DOHH2 (cell line): ENCODE results near the gene CRACR2A.

Experiments used
- H3F3A ChIP-seq: fragments of 200-600 bp; sonication (generic), shearing (Covaris generic); 2 replicates; pipeline ENCODE4 v1.6.0; 2016; ENCODE audit warnings: antibody characterized with exemption, mild to moderate bottlenecking; ENCODE audit not compliant: control insufficient read depth, insufficient read depth
- H3K27ac ChIP-seq: fragments of 200-600 bp; sonication (generic); 2 replicates; pipeline ENCODE4 v1.5.1; 2014; ENCODE audit warnings: low read depth, mild to moderate bottlenecking, low read length, moderate library complexity
- H3K27me3 ChIP-seq: fragments of 200-600 bp; sonication (generic); 2 replicates; pipeline ENCODE4 v1.6.1; 2014; ENCODE audit warnings: mild to moderate bottlenecking, low read length, mixed read lengths; ENCODE audit not compliant: control insufficient read depth
- H3K36me3 ChIP-seq: fragments of 200-600 bp; sonication (generic); 2 replicates; pipeline ENCODE4 v1.6.1; 2014; ENCODE audit warnings: mild to moderate bottlenecking, low read length, moderate library complexity, mixed read lengths; ENCODE audit not compliant: control insufficient read depth
- H3K4me1 ChIP-seq: fragments of 200-600 bp; sonication (generic); 2 replicates; pipeline ENCODE4 v1.6.1; 2014; ENCODE audit warnings: mild to moderate bottlenecking, low read length, mixed read lengths; ENCODE audit not compliant: control insufficient read depth
- H3K4me2 ChIP-seq: fragments of 200-600 bp; sonication (generic); 2 replicates; pipeline ENCODE4 v1.6.0; 2014; ENCODE audit warnings: mild to moderate bottlenecking, low read length, moderate library complexity
- H3K4me3 ChIP-seq: fragments of 200-600 bp; sonication (generic); 2 replicates; pipeline ENCODE4 v1.5.1; 2014; ENCODE audit warnings: mild to moderate bottlenecking, low read length, mixed read lengths
- H3K79me2 ChIP-seq: fragments of 200-600 bp; sonication (generic); 2 replicates; pipeline ENCODE4 v1.6.1; 2014; ENCODE audit warnings: mild to moderate bottlenecking, low read length, mixed read lengths; ENCODE audit not compliant: control insufficient read depth
- H3K9me2 ChIP-seq: fragments of 200-600 bp; sonication (generic); replicated peaks from 2 replicates; pipeline ENCODE4 v1.6.1; 2014; ENCODE audit warnings: mild to moderate bottlenecking, low read length, mixed read lengths; ENCODE audit not compliant: control insufficient read depth
- H3K9me3 ChIP-seq: fragments of 200-600 bp; sonication (generic); 2 replicates; pipeline ENCODE4 v1.6.1; 2014; ENCODE audit warnings: antibody characterized with exemption, low read length, mixed read lengths; ENCODE audit not compliant: control insufficient read depth, insufficient read depth
- H4K20me1 ChIP-seq: fragments of 200-600 bp; sonication (generic); 2 replicates; pipeline ENCODE4 v1.6.0; 2014; ENCODE audit warnings: low read depth, mild to moderate bottlenecking, antibody characterized with exemption, low read length, moderate library complexity; ENCODE audit not compliant: control insufficient read depth, insufficient read depth
- EZH2phosphoT487 ChIP-seq: fragments of 200-600 bp; sonication (generic); IDR thresholded peaks from 2 replicates; pipeline ENCODE4 v1.6.1; 2017; ENCODE audit warnings: borderline replicate concordance, mild to moderate bottlenecking, antibody characterized with exemption, low read length, moderate library complexity, mixed read lengths
- TF ChIP-seq, protein P1 (sequence below): fragments of 200-600 bp; sonication (generic); IDR thresholded peaks from one replicate; pipeline ENCODE4 v1.5.1; 2014; ENCODE audit warnings: antibody characterized with exemption, mild to moderate bottlenecking, low read depth, low read length; ENCODE audit not compliant: poor library complexity, severe bottlenecking

Gene CRACR2A

DNA sequence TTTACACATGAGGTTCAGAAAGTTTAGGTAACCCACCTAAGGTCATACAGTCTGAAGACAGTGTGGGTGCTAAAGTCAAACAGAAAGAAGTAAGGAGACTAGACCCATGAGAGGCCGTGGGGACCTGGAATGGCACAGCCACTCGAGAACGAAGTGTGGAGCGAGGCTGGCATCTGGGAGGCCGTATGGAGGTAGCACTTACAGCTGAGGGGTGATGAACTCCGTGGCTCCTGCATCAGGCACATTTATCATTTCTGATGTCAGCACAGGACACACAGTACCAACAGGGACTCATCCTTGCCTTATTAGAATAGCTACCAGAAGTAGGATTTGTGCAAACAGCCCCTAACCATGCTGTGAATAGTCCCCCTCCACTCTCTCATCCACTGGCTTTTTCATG lies 30.5 kb downstream of the CRACR2A start:
- Histone ChIP-seq H3K9me3 (peaks cover 24% of the 10 kb centered on the region), H4K20me1 (no peaks in the 10 kb centered on the region), H3K4me2 (no peak overlapping the region), H3F3A (no peaks in the 10 kb centered on the region), H3K79me2 (no peaks in the 10 kb centered on the region), H3K9me2 (no peaks in the 10 kb centered on the region), H3K36me3 (peaks cover 57% of the 10 kb centered on the region), H3K27ac (no peak overlapping the region), H3K4me3 (no peak overlapping the region), H3K27me3 (no peaks in the 10 kb centered on the region), H3K4me1 (no peaks in the 10 kb centered on the region)
- TF ChIP-seq, protein P1, sequence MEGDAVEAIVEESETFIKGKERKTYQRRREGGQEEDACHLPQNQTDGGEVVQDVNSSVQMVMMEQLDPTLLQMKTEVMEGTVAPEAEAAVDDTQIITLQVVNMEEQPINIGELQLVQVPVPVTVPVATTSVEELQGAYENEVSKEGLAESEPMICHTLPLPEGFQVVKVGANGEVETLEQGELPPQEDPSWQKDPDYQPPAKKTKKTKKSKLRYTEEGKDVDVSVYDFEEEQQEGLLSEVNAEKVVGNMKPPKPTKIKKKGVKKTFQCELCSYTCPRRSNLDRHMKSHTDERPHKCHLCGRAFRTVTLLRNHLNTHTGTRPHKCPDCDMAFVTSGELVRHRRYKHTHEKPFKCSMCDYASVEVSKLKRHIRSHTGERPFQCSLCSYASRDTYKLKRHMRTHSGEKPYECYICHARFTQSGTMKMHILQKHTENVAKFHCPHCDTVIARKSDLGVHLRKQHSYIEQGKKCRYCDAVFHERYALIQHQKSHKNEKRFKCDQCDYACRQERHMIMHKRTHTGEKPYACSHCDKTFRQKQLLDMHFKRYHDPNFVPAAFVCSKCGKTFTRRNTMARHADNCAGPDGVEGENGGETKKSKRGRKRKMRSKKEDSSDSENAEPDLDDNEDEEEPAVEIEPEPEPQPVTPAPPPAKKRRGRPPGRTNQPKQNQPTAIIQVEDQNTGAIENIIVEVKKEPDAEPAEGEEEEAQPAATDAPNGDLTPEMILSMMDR: no peak
- TF ChIP-seq EZH2phosphoT487: no peak

DNA sequence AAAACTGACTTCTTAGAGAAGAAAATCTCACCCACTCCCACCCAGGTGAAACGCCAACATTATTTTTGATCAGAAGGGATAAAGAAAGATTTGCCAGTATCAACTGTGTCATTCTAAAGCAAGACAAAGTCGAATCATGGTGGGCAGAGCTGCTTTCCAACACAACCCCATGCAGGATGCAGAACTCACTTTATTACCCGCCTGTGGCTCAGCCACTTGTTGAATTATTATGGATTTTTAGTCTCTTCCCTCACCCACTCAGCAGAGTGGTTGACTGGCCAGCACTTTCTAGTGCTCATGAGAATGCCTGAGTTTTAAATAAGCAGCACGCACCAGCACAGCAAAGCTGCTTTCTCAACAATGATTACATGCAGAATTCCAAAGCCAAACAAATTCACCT lies 32.1 kb downstream of the CRACR2A start:
- Histone ChIP-seq H3K27me3 (no peaks in the 10 kb centered on the region), H3K36me3 (peaks cover 53% of the 10 kb centered on the region), H3K4me1 (no peaks in the 10 kb centered on the region), H3F3A (no peaks in the 10 kb centered on the region), H3K27ac (no peak overlapping the region), H4K20me1 (no peaks in the 10 kb centered on the region), H3K4me2 (no peak overlapping the region), H3K4me3 (no peak overlapping the region), H3K9me2 (no peaks in the 10 kb centered on the region), H3K9me3 (peaks cover 24% of the 10 kb centered on the region; the same call in 1 of the 2 replicates), H3K79me2 (no peaks in the 10 kb centered on the region)
- TF ChIP-seq, protein P1: no peak
- TF ChIP-seq EZH2phosphoT487: no peak

DNA sequence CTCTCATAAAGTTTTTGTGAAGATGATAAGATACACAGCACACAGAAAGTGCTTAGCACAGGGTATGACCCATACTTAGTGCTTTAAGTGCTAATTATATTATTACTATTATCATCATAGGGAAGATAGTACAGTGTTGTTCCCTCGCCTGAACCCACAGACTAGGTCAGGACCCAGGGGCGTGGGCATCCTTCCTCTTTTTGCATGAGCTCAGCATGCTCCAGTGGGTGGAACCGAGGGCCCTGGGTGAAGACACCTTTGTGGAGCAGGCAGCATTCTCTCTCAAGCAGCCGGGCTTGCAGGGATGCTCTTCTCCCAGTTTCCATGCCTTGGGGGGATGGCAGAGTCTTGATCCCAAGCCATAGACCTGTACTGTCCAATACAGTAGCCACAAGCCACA lies 34.8 kb downstream of the CRACR2A start:
- H3K27ac ChIP-seq: no peak overlapping the region
- no peaks in the 10 kb centered on the region for H3F3A ChIP-seq
- H3K36me3 ChIP-seq: peaks cover 31% of the 10 kb centered on the region
- no peaks in the 10 kb centered on the region for H3K79me2 ChIP-seq
- TF ChIP-seq, protein P1: no peak
- TF ChIP-seq EZH2phosphoT487: no peak
- no peaks in the 10 kb centered on the region for H4K20me1 ChIP-seq
- H3K9me2 ChIP-seq: no peaks in the 10 kb centered on the region
- peaks cover 9% of the 10 kb centered on the region; the same call in 1 of the 2 replicates for H3K9me3 ChIP-seq
- no peak overlapping the region for H3K4me3 ChIP-seq
- H3K4me1 ChIP-seq: peaks cover 5% of the 10 kb centered on the region; the same call in 1 of the 2 replicates
- no peaks in the 10 kb centered on the region for H3K27me3 ChIP-seq
- no peak overlapping the region for H3K4me2 ChIP-seq
